ENCODE measurements around the gene PAX4.

PAX4 gene

GRCh38 chr7:127629268-127629854 lies 11.4 kb upstream of the PAX4 start:
- no peak for DNase-seq (ENCODE audit: low read depth, low spot score)

GRCh38 chr7:127628445-127628844 lies 10.5 kb upstream of the PAX4 start:
- DNase-seq (ENCODE audit: low read depth, low spot score): no peak

GRCh38 chr7:127625331-127625730 lies 7.4 kb upstream of the PAX4 start:
- DNase-seq (ENCODE audit: low read depth, low spot score): no peak

GRCh38 chr7:127620406-127621233 lies 2.7 kb upstream of the PAX4 start:
- DNase-seq (ENCODE audit: low read depth, low spot score): no peak

GRCh38 chr7:127619681-127620405 lies 1.9 kb upstream of the PAX4 start:
- no peak for DNase-seq (ENCODE audit: low read depth, low spot score)

- no peak for DNase-seq (ENCODE audit: low read depth, low spot score)
These were observed 833 bp upstream of the PAX4 start for GRCh38 chr7:127618775-127619174.

- no peak for DNase-seq (ENCODE audit: low read depth, low spot score)
These were observed 1.2 kb downstream of the PAX4 start for GRCh38 chr7:127616724-127617123.

- DNase-seq (ENCODE audit: low read depth, low spot score): no peak
These were observed 5.7 kb downstream of the PAX4 start for GRCh38 chr7:127612263-127612662.

- no peak for DNase-seq (ENCODE audit: low read depth, low spot score)
These were observed 8.6 kb downstream of the PAX4 start for GRCh38 chr7:127609297-127609696.

- no peak for DNase-seq (ENCODE audit: low read depth, low spot score)
These were observed 9.5 kb downstream of the PAX4 start for GRCh38 chr7:127608446-127608845.

GRCh38 chr7:127600885-127601284 lies 17.1 kb downstream of the PAX4 start:
- no peak for DNase-seq (ENCODE audit: low read depth, low spot score)

- no peak for DNase-seq (ENCODE audit: low read depth, low spot score)
These were observed 19.6 kb downstream of the PAX4 start for GRCh38 chr7:127598318-127598717.

GRCh38 chr7:127595737-127596136 lies 22.2 kb downstream of the PAX4 start:
- DNase-seq (ENCODE audit: low read depth, low spot score): no peak

- DNase-seq (ENCODE audit: low read depth, low spot score): no peak
These were observed 23.5 kb downstream of the PAX4 start for GRCh38 chr7:127594490-127594889.

GRCh38 chr7:127592550-127592949 lies 25.4 kb downstream of the PAX4 start:
- DNase-seq (ENCODE audit: low read depth, low spot score): no peak

GRCh38 chr7:127591591-127591990 lies 26.4 kb downstream of the PAX4 start:
- no peak for DNase-seq (ENCODE audit: low read depth, low spot score)

- no peak for DNase-seq (ENCODE audit: low read depth, low spot score)
These were observed 26.8 kb downstream of the PAX4 start for GRCh38 chr7:127591189-127591588.

GRCh38 chr7:127589896-127590295 lies 28.0 kb downstream of the PAX4 start:
- no peak for DNase-seq (ENCODE audit: low read depth, low spot score)

- no peak for DNase-seq (ENCODE audit: low read depth, low spot score)
These were observed 29.1 kb downstream of the PAX4 start for GRCh38 chr7:127588697-127589482.

- peak; percentile 70 for DNase-seq (ENCODE audit: low read depth, low spot score)
These were observed 29.8 kb downstream of the PAX4 start, which contains the start of gene ARF5 for GRCh38 chr7:127588019-127588696. ARF5 (plus strand) TSS chr7:127588411; CDS start chr7:127588499, 88 bp downstream.

GRCh38 chr7:127587663-127588018 lies 30.3 kb downstream of the PAX4 start:
- no peak for DNase-seq (ENCODE audit: low read depth, low spot score)
